Fibroblast of skin of scalp (primary cell): ENCODE data around the gene TCF7. TPM values are rescaled to one million over a fixed set of nuclear protein-coding genes. Genes with fewer than 3 reads are reported as not detected.

Experiments
- DNase-seq: peaks from one replicate; pipeline ENCODE4 v3.0.0-alpha.2; 2013
- polyA plus RNA-seq, 2 experiments: library from polyadenylated mRNA; unstranded; fragments of 120-200 nt; gene quantifications; one replicate each; pipeline ENCODE4 v1.2.1, GENCODE V29; 2013; ENCODE audit not compliant: insufficient read length in 2 of 2

The TCF7 gene
- polyA plus RNA-seq (2013, experiment 1 of 2; ENCODE audit: insufficient read length), result 2.2 TPM
- polyA plus RNA-seq (2013, experiment 2 of 2; ENCODE audit: insufficient read length), result 1.7 TPM

DNA sequence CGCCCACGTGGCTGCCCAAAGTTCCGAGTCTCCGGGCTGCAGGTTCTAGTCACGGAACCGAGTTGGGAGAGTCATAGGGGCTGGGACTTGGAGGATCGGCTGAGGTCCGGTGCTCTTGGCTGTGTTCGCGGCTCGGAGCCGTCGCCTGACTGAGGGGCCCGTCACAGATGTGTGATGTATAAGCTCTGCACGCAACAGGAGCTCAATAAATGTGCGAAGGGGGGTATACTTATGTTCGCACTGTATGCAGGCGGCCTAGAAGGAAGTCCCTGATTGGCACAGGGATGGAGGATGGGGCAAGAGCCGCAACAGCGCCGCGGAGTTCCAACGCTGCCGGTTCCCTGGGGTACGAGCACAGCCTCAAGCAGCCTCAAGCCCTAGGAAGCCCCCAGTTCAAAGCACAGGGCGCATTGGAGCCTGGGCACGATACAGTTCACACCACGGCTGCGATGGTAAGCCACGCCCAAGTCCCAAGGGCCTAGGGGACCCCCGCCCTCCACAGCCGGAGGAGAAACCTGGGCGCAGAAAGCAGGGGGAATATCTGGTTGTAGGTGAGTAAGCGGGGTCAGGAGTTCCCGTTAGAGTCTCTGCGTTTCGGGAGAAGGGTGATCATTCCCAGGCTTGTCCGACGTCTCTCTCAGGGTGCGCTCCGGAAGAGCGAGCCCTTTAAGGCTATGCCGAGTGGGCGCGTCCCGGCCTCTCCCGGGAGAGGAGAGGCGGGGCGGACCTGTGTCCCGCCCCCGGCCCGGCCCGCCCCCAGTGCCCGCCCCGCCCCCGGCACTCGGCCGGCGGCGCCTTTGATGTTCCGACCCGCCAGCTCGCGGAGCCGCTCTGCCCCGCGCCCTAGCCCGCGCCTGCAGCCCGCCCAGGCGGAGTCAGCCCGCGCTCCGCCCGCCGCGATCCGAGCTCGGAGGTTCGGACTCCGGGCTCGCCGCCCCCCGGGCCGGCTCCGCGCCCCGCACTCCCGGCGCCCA lies at the start of gene TCF7:
Gene TCF7, plus strand, starts transcription at position 780 of the 974 bp plus-strand sequence. CDS start 226 bp downstream, outside the sequence.
- peak; percentile 77 for DNase-seq

DNA sequence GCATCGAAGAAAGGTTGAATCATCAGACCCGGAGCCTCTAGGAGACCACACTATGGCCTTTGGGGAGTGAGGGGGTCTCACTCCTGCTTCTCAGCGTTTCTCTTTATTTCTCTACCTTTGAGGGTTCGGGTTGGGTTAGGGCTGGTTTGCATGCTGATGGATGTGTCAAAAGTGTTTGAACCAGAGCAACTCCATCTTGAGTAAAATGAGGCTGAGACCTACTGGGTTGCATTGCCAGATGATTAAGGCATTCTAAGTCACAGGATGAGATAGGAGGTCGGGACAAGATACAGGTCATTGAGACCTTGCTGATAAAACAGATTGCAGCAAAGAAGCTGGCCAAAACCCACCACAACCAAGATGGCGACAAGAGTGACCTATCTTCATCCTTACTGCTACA lies 44.9 kb upstream of the TCF7 start:
- DNase-seq, result no peak

DNA sequence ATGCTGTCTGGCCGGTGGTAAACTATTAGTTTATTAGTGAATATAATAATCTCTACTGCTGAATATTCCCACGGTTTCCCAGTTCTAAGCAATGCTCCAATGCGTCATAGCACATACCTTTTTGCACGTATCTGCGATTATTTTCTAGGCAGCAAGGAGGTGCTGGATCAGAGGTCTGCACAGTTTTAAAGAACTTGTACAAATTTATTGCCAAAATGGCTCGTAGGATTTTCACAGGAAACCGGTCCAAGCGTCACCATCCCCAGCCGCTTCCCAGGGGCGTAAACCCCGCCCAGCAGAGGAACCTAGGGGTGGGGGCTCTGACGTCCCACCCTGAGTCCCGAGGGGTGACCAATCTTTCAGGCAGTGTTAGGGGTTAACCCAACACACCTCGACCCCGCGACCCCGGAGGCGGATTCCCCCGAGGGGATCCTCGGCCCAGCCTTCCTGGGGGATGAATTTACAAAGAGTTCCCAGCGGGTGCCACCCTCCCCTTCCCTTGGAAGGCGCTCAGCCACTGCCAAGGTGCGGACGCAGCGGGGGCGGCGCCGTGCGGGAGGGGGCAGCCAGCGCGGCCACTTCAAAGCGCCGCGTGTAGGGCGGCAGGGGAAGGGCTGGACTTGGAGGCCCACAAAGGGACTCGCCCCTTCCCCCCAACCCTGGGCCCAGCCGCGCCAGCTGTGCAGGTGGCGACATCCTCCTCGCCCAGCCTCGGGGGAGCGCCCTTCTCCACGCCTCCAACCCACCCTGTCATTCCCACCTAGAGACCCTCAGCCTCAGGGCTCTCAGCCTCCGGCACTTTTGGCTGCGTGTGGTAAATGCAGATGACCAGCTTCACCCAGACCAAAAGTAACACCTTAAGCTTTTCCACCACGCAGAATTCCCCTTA lies 43.5 kb upstream of the TCF7 start:
- no peak for DNase-seq

DNA sequence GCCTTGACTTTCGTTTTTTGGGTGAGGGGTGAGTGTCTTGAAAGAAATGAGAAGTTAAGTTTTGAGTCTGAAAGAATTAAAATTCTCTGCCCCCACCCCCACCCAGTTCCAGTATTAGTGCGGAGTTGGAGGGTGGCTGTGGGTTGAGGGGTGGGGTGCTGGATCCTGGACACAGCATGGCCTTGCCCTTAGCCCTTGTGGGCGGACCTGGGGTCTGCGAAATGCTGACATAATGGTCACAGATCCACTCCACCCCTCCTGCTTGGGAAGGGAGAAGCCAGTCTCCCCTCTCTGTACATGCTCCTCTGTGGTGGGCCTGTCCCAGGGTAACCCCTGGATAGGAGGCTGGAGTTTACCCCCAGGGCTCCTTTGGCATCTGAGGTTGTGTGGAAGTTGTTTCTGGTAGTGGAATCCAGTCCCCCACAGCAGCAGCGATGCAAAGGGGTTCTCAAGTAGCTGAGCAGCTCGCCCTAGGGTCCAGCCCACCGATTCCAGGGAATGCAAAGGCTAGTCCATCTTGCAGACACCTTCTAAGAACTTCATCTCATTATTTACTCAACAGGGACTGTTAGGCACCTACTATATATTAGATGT lies 42.8 kb upstream of the TCF7 start:
- DNase-seq, result no peak

DNA sequence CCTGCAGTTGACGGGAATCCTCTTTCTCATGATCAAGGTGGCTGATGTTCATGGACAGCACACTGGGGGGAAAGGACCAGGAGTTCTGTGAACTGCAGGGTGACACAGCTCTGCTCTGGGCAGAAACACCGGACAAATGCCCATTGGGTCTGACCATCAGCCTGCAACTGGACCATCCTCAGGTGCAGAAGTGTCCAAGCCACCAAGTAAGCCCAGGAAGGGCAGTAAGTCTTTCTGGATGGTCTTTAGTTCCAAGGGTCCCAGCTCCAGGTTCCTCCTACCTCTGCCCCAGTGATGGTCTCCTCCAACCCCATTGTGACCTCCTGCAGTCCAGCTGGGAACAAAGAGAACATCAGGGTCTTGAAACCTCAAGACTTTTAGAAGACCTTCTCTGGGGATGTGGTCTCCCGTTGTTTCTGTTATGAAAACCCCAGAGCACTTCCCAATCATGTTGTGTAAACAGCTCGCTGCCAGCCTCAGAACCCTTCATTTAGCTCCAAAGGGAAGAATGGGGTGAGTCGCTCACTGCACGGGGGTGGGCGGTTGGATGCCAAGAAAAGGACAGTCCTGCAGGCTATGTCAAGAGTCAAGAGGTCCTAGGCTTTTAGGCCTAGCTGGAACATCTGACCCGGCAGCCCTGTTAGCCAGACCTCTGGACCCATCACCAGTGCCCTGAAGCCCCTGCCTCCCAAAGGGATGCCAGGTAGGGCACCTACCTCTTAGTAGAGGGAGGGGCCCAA lies 41.8 kb upstream of the TCF7 start:
- no peak for DNase-seq

DNA sequence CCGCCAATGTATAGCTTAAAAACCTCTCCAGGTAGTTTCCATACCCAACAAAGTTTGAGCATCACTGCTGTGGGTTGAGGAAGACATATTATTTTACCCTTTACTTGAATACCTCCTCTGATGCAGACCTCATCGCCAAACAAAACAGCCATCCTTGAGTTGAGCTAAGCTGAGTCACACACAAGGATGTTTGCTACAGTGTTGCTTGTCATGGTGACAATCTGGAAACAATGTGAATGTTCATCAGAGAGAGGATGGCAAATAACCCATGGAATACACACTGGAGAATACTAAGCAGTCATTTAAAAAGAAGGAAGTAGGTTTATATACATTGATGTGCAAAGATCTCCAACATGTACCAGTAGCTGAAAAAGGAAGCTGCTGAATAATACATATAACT lies 41.1 kb upstream of the TCF7 start:
- DNase-seq, result no peak

DNA sequence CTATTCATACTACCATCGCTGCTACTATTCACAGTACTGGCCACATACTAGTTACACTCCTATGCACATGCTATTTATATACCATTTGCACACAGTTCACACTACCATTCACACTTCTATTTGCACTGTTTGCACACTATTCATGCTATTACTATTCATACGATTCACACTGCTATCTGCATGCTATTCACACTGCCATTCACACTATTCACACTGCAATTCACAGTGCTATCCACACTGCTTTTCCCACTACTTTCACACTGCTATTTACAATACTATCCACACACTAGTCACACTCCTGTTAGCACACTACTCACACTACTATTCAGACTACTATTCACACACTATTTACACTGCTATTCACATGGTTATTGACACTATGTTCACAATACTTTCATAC lies 39.4 kb upstream of the TCF7 start:
- no peak for DNase-seq

DNA sequence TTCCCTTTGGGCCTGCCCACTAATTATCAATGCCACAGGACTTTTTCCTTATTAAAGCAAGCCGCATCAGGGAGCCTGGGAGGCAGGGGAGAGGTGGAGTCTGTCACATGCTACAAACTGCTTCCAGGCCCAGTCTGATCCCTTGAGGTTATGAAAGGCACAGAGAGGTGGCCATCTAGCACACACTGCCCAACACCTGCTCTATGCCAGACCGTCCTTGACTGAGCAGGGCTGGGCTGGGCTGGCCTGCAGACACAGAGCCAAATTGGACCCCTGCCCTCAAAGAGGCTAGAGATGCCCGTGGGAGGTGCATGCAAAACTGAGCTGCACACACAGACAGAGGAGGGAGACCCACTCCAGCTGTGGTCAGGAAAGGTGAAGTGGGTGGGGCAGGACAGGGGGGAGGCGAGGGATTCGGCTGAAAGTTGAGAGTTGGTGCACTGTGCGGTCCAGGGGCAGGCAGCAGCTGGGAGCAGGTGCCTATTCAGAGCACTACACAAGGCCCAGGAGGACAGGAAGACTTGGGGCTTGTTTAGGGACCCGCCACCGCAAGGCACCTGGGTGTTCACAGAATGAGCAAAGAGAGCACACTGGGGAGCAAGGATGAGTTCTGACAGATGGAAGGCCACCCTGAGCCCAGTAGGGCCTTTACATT lies 36.4 kb upstream of the TCF7 start:
- no peak for DNase-seq

DNA sequence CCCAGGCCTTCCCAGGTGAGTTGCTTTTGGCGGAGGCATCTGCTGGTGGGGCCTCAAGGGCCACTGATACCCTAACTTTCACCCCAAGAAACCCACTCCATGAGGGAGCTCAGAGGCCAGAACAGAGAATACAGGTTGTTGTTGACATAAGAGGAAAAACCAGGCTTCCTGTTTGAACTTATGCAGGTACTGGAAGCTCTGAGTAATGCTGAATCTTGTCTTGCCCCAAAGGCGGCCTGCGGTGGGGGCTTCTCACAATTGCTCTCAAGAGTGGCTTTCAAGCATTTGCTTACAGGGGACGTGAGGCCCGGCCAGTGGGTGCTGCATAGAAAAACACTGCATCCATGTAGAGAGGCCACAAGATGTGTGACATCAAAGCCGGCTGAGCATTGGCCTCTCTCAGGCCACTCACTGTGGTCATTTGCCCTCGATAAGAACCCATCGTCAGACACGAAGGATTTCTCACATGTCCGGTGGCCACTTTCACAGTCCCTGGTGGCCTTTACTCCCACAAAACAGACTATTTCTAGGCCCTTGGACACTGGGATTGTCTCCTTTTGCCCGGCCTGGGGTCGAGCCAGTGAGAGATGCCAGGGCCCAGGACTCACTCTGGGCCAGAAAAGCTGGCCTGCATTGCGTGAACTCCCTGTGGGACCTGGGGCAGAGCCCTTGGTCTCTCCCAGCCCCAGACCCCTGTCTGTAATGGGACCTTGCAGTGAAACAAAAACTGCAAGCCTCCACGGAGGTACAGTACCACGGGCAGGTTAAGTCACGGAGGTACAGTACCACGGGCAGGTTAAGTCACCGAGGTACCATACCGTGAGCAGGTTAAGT lies 34.5 kb upstream of the TCF7 start:
- DNase-seq, result no peak

DNA sequence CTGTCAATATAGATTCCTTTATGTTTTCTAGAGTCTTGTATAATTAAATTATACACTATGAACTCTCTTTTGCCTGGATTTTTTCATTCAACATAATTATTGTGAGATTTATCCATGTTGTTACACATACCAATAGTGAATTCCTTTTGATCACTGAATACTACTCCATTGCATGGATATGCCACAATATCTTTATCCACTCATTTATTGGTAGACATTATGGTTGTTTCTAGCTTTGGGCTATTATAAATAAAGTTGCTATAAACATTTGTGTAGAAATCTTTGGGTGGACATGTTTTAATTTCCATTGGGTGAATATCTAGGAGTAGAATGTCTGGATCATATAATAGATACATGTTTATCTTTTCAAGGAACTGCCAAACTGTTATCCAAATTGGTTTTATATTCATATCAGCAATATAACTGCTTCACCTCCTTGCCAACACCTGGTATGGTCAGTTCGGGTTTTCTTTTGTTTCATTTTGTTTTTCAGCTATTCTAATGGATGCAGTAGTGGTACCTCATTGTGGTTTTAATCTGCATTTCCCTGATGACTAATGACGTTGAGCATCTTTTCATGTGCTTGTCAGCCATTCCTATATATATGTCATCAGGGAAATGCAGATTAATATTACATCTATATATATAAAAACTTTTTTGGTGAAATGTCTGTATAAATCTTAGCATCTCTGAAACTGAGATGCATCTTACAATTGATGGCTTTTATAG lies 32.1 kb upstream of the TCF7 start:
- DNase-seq, result no peak

DNA sequence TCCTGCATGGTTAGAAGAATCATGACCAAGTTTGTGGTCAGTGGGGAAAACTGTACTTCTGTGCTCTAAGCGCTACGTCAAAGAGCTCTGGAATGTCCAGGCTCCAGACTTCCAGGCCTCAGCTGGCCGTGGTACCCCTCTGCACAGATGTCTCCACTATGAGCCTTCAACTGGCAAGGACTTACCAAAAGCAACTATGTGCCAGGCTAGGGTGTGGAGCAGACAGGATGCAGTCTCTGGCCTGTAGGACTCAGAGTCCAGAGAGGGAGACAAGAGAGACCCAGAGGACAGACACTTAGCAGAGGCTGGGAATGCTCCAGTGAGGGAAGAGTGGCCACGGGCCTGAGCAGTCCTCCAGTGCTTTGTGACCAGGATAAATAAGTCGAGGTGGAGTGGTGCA lies 31.0 kb upstream of the TCF7 start:
- DNase-seq, result no peak

DNA sequence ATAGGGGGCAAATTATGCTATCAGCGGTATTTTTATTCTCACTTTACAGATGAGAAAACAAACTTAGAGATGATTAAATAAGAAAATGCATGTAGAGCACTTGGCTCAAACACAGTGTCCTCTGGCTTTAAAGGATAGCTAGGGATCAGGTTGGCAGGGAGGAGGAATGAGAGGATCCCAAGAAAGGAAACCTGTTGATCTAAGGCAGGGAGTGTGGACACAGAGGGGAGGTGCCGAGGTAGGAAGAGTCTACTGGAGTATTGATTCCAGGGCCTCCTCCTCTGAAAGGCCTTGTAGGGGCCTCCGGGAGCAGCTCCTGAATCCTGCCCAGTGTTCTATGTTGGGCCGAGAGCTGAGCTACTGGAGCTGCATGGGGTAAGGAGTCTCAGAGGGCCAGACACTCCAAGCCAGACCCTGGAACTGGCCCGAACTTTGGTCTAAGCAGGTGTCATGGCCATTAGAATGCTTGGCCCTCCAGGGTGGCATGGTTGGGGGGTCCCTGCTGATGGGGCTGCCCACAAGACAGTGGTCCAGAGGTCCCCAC lies 30.4 kb upstream of the TCF7 start:
- no peak for DNase-seq

DNA sequence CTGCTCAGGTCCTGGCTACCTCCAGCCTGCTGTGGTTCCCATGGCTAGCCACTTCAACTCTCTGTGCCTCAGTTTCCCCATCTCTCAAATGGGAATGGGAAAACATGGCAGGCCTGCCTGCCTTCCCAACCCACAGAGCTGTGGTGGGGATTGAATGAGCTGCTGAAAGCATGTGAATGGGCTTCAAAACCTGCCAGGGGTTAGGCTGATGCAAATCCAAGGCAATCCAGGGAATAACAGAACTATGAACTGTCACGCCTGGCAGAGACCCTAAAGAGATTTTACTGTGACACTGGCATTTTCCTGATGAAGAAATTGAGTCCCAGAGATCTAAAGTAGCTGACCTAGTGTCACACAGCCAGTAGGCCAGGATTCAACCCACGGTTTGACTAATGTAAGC lies 29.9 kb upstream of the TCF7 start:
- peak; percentile 34 for DNase-seq

DNA sequence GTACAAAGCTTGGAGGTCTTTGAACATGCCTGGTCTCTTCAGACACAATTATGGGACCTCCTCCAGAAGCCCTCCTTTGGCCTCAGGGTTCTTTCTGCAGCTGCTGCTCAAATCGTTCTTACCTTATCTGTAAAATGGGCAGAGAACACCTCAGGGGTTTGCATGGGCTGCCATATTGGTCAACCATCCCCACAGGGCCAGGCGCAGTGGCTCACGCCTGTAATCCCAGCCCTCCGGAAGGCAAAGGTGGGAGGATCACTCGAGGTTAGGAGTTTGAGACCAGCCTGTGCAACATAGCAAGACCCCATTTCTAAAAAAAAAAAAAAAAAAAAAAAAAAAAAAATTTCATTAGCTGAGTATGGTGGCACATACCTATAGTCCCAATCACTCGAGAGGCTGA lies 29.1 kb upstream of the TCF7 start:
- no peak for DNase-seq

DNA sequence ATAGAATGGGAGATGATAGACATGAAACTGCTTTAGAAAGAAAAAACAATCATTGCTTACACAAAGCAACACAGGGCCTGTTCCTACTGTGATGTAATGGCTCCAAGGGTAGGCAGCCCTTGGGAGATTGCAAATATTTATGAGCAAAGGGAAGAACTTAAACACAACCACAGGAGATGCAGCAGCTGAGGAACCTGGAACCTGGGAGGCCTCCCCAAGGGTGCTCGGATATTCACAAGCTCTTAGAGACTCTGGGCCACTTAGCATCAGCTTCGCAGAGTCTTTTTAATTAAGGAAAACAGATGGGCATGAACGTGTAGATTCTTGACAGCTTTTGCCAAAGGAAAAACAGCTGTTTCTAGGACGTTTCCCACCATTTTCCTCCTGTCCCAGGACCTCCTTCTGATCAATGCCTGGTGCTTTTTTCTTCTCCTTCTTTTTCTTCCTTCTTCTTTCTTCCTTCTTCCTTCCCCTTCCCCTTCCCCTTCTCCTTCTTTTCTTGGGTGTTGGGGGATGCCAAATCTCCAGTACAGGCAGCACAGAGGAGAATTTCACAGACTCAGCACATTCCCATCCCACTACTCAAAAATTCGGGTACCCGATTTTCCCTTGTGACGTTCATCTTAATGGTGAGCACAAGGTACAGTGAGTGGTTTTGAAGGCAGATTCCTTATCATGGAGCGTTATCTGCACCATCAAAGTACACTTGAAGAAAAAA lies 28.1 kb upstream of the TCF7 start:
- DNase-seq, result no peak

DNA sequence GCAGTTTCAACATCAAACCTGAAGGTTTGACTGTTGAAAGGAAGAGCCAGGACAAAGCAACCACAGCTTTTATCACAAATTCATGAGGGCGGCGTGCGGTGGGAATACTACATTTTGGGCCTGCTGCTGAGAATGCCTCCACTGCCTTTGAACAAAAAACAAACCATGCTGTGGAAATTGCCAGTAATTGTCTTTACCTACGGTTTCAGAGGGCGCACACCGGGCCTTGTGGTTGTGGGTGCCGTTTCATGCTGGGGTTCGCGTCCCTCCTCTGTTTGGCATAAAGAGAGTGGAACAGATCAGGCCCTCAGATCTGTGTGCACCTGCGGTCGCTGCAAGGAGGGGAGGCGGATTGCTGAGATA lies 27.6 kb upstream of the TCF7 start:
- DNase-seq, result no peak

DNA sequence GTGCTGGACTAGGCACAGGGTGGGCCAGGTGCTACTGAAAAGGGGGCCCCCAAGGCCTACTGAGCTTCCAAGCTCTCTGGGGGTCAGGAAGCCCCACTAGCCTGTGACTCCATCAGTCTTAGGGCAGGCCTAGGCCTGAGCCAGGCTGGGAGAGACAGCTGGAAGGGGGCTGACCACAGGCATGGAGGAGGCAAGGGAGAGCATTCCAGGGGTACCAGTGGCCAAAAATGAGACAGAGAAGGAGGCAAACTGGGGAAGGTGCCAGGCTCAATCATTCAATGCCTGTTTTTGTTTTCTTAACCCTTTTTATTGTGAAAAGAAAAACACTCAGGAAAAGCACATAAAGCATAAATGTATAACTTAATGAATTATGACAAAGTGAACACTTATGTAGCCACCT lies 26.2 kb upstream of the TCF7 start:
- peak; percentile 47 for DNase-seq

DNA sequence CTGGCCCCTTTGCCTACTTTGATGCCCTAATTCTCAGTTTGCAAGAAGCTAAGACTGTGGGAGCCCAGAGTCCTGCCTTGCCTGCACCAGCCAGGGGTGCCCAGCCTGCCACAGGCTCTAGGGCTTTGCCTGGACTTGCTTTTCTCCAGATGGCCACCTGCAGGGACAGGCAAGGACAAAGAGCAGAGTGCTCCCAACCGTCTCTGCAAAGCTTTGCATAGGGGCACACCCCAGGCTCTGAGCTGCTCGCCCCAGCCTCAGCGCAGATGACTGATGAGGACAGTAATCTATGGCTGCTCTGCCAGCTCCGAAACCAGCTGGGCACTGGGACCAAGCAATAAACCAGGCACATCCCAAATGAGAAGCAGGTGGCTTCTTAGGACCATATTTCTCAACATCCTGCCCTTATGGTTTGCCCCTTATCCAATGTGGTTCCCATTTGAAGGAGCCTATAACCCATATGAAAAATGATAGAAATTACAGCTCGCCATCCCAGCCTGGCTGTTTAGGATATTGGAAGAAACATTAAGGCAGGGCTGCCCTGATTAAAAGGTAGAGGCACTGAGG lies 25.4 kb upstream of the TCF7 start:
- DNase-seq, result no peak

DNA sequence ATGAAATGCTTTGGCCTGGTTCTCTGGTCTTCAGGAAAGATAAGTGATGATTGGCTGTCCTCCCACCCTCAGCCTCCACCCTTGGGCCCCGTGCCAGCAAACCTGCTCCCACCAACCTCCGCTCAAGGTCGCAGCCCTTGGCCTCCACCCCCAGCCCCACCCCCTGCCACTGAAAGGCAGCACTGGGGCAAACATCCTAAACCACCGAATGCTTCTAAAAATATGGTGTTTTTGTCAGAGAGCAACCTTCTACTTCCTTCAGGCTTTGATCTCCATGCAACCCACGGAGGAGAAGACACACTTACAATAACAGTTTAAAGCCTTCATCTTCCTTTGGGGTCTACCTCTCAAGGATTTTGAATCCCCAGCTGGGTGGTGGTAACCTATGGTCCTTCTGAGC lies 24.0 kb upstream of the TCF7 start:
- DNase-seq, result no peak
